HEK293 (cell line): ENCODE results near the gene CXCR4.

Experiments
- CTCF ChIA-PET: fragments of 350-600 bp; formaldehyde crosslinking; extraction: SDS; loops from one replicate; lab custom pipeline; 2021; ENCODE audit warnings: antibody characterized with exemption; lab: Yijun Ruan, JAX
- POLR2A ChIA-PET: fragments of 300-600 bp; formaldehyde crosslinking; extraction: SDS; loops from one replicate; lab custom pipeline; 2020; ENCODE audit warnings: antibody characterized with exemption, inconsistent platforms; lab: Yijun Ruan, JAX
- H3K27ac ChIP-seq: fragments of 200-500 bp; sonication (Bioruptor generic); 2 replicates; pipeline ENCODE4 v1.5.1; 2014; ENCODE audit warnings: low read depth, low read length, control low read depth, inconsistent platforms; ENCODE audit errors: extremely low read depth
- H3K36me3 ChIP-seq, 2 experiments: fragments of 200-500 bp in 1 of 2; sonication (Bioruptor generic) in 1 of 2; 1 replicate in 1 of 2; 2 replicates in 1 of 2; pipeline ENCODE4 v1.5.1; 2014 to 2017; ENCODE audit warnings: inconsistent platforms in 2 of 2, low read length in 2 of 2; ENCODE audit not compliant: control insufficient read depth in 2 of 2, insufficient read depth in 1 of 2
- H3K4me1 ChIP-seq: fragments of 200-500 bp; sonication (Bioruptor generic); 2 replicates; pipeline ENCODE4 v1.5.1; 2014; ENCODE audit warnings: mild to moderate bottlenecking, low read length, inconsistent platforms; ENCODE audit not compliant: control insufficient read depth, insufficient read depth
- H3K4me3 ChIP-seq: 2 replicates; pipeline ENCODE4 v1.5.1; 2011; ENCODE audit warnings: low read depth, mild to moderate bottlenecking, control low read depth, low read length, moderate library complexity
- H3K9me3 ChIP-seq: fragments of 200-500 bp; sonication (Bioruptor generic); 2 replicates; pipeline ENCODE4 v1.5.1; 2014; ENCODE audit warnings: low read depth, low read length, inconsistent platforms; ENCODE audit not compliant: control insufficient read depth, insufficient read depth
- AEBP2 ChIP-seq: fragments of 450-650 bp; formaldehyde crosslinking; IDR thresholded peaks from 2 replicates; pipeline ENCODE4 v1.5.1; 2016; ENCODE audit warnings: missing biosample characterization, missing genetic modification characterization, borderline replicate concordance
- GFI1B ChIP-seq: fragments of 450-650 bp; formaldehyde crosslinking; IDR thresholded peaks from 2 replicates; pipeline ENCODE4 v1.5.1; 2016; ENCODE audit warnings: missing biosample characterization, missing genetic modification characterization
- INSM2 ChIP-seq: fragments of 450-650 bp; formaldehyde crosslinking; IDR thresholded peaks from 2 replicates; pipeline ENCODE4 v1.5.1; 2016; ENCODE audit warnings: missing biosample characterization, missing genetic modification characterization
- OVOL3 ChIP-seq: fragments of 450-650 bp; formaldehyde crosslinking; IDR thresholded peaks from 2 replicates; pipeline ENCODE4 v1.5.1; 2016; ENCODE audit warnings: missing biosample characterization, missing genetic modification characterization
- SALL2 ChIP-seq: fragments of 450-650 bp; formaldehyde crosslinking; IDR thresholded peaks from 2 replicates; pipeline ENCODE4 v1.5.0; 2017; ENCODE audit warnings: missing biosample characterization, mild to moderate bottlenecking, missing genetic modification characterization, borderline replicate concordance
- ZNF157 ChIP-seq: fragments of 450-650 bp; formaldehyde crosslinking; IDR thresholded peaks from 2 replicates; pipeline ENCODE4 v1.5.1; 2016; ENCODE audit warnings: missing biosample characterization, missing genetic modification characterization
- ZNF169 ChIP-seq: fragments of 450-650 bp; formaldehyde crosslinking; IDR thresholded peaks from 2 replicates; pipeline ENCODE4 v1.5.1; 2016; ENCODE audit warnings: missing biosample characterization, missing genetic modification characterization
- ZNF184 ChIP-seq: fragments of 450-650 bp; IDR thresholded peaks from 2 replicates; pipeline ENCODE4 v1.5.1; 2018; ENCODE audit warnings: missing biosample characterization, mild to moderate bottlenecking, missing genetic modification characterization
- ZNF223 ChIP-seq: fragments of 450-650 bp; formaldehyde crosslinking; IDR thresholded peaks from 2 replicates; pipeline ENCODE4 v1.5.1; 2016; ENCODE audit warnings: missing biosample characterization, missing genetic modification characterization
- ZNF324 ChIP-seq: fragments of 450-650 bp; formaldehyde crosslinking; IDR thresholded peaks from 2 replicates; pipeline ENCODE4 v1.5.1; 2016; ENCODE audit warnings: missing biosample characterization, missing genetic modification characterization
- ZNF366 ChIP-seq: fragments of 450-650 bp; formaldehyde crosslinking; conservative IDR thresholded peaks from 2 replicates; pipeline ENCODE4 v1.5.1; 2016; ENCODE audit warnings: missing biosample characterization, missing genetic modification characterization
- ZNF48 ChIP-seq: fragments of 450-650 bp; formaldehyde crosslinking; IDR thresholded peaks from 2 replicates; pipeline ENCODE4 v1.5.1; 2016; ENCODE audit warnings: missing biosample characterization, missing genetic modification characterization
- ZNF510 ChIP-seq: fragments of 450-650 bp; formaldehyde crosslinking; IDR thresholded peaks from 2 replicates; pipeline ENCODE4 v1.5.1; 2018; ENCODE audit warnings: mild to moderate bottlenecking, missing genetic modification characterization, missing biosample characterization; ENCODE audit not compliant: insufficient replicate concordance
- ZNF521 ChIP-seq: fragments of 450-650 bp; formaldehyde crosslinking; IDR thresholded peaks from 2 replicates; pipeline ENCODE4 v1.5.1; 2017; ENCODE audit warnings: missing biosample characterization, mild to moderate bottlenecking, missing genetic modification characterization
- ZNF530 ChIP-seq: fragments of 450-650 bp; formaldehyde crosslinking; IDR thresholded peaks from 2 replicates; pipeline ENCODE4 v1.5.1; 2016; ENCODE audit warnings: low read depth, missing biosample characterization, missing genetic modification characterization
- ZNF585B ChIP-seq: fragments of 450-650 bp; formaldehyde crosslinking; IDR thresholded peaks from 2 replicates; pipeline ENCODE4 v1.5.1; 2016; ENCODE audit warnings: missing biosample characterization, missing genetic modification characterization
- ZNF692 ChIP-seq: fragments of 450-650 bp; formaldehyde crosslinking; IDR thresholded peaks from 2 replicates; pipeline ENCODE4 v1.5.1; 2016; ENCODE audit warnings: missing biosample characterization, missing genetic modification characterization
- ZSCAN18 ChIP-seq: fragments of 450-650 bp; formaldehyde crosslinking; IDR thresholded peaks from 2 replicates; pipeline ENCODE4 v1.5.1; 2016; ENCODE audit warnings: missing biosample characterization, missing genetic modification characterization

Gene CXCR4

GRCh38 chr2:136139631-136140030 is 21.7 kb upstream of the CXCR4 start:
- no peaks in the 10 kb centered on the region for H3K36me3 ChIP-seq
- H3K4me3 ChIP-seq, result no peak overlapping the region
- POLR2A ChIA-PET, result no interaction called here
- H3K27ac ChIP-seq, result no peak overlapping the region
- CTCF ChIA-PET, result no interaction called here
- TF ChIP-seq GFI1B (tag by site-specific recombination), result no peak
- TF ChIP-seq, all 188 proteins: peak for 0
- Histone ChIP-seq H3K4me1 (peaks cover 20% of the 10 kb centered on the region), H3K9me3 (no peaks in the 10 kb centered on the region)

- POLR2A ChIA-PET, result no interaction called here
- H3K27ac ChIP-seq, result no peak overlapping the region
- CTCF ChIA-PET, result no interaction called here
These were observed 20.0 kb upstream of the CXCR4 start for GRCh38 chr2:136137982-136138381.

More at GRCh38 chr2:136137982-136138381, 20.0 kb upstream of the CXCR4 start:
- no peaks in the 10 kb centered on the region for H3K36me3 ChIP-seq
- peaks cover 20% of the 10 kb centered on the region for H3K4me1 ChIP-seq
- TF ChIP-seq ZSCAN18 (tag by site-specific recombination) (no peak), ZNF48 (no peak), AEBP2 (tag by site-specific recombination) (no peak), ZNF157 (tag by site-specific recombination) (no peak), OVOL3 (tag by site-specific recombination) (no peak), ZNF169 (tag by site-specific recombination) (no peak), ZNF530 (tag by site-specific recombination) (no peak), ZNF324 (tag by site-specific recombination) (no peak), INSM2 (tag by site-specific recombination) (no peak), ZNF585B (no peak), ZNF184 (no peak), SALL2 (tag by site-specific recombination) (no peak), ZNF521 (no peak), ZNF366 (tag by site-specific recombination) (no peak), ZNF510 (tag by site-specific recombination) (no peak), ZNF223 (tag by site-specific recombination) (no peak), ZNF692 (tag by site-specific recombination) (no peak)
- no peaks in the 10 kb centered on the region for H3K9me3 ChIP-seq
- H3K4me3 ChIP-seq, result no peak overlapping the region
